Tibial nerve (tissue), 4 donors: ENCODE measurements around the gene RPL28. TPM values are rescaled to one million over a fixed set of nuclear protein-coding genes. Genes with fewer than 3 reads are reported as not detected.
"Not testable (repeated sequence)": the region's sequence is repeated elsewhere in the genome, so short reads cannot be mapped to it uniquely, and the experiment has no call there.

ENCODE experiments used
- DNase-seq, 2 donors: peaks; one replicate each; pipeline ENCODE4 v3.0.0-alpha.2; 2019; ENCODE audit warnings: low spot score in 2 of 2
- H3K27ac ChIP-seq, 4 donors: fragments of 200-600 bp; sonication (generic) in 3 of 4; one replicate each; pipeline ENCODE4 v1.5.1; 2017 to 2019; ENCODE audit warnings: mild to moderate bottlenecking in 1 of 4
- H3K27me3 ChIP-seq, 2 donors: fragments of 200-600 bp; sonication (generic) in 1 of 2; one replicate each; pipeline versions ENCODE4 v1.5.1 to v1.6.0; 2017 to 2019
- H3K36me3 ChIP-seq, 3 donors: fragments of 200-600 bp; sonication (generic); one replicate each; pipeline ENCODE4 v1.5.1; 2018 to 2019
- H3K4me1 ChIP-seq, 4 donors: fragments of 200-600 bp; sonication (generic) in 3 of 4; one replicate each; pipeline ENCODE4 v1.5.1; 2017 to 2019
- H3K4me3 ChIP-seq, 4 donors: fragments of 200-600 bp; sonication (generic) in 3 of 4; one replicate each; pipeline ENCODE4 v1.5.1; 2017 to 2019; ENCODE audit warnings: mild to moderate bottlenecking in 1 of 4, moderate library complexity in 1 of 4
- H3K9me3 ChIP-seq, 4 donors: fragments of 200-600 bp; sonication (generic) in 3 of 4; one replicate each; pipeline ENCODE4 v1.5.1; 2017 to 2019
- CTCF ChIP-seq, 5 experiments: fragments of 200-600 bp in 3 of 5; fragments of 450-650 bp in 2 of 5; sonication (generic) in 3 of 5; IDR thresholded peaks; one replicate each; pipeline ENCODE4 v1.5.1; 2016 to 2019; ENCODE audit warnings: antibody characterized with exemption in 5 of 5, mild to moderate bottlenecking in 3 of 5, moderate library complexity in 2 of 5
- EP300 ChIP-seq, 2 donors: sonication (generic); formaldehyde crosslinking; IDR thresholded peaks; one replicate each; pipeline ENCODE4 v1.6.1; 2017; ENCODE audit warnings: antibody characterized with exemption in 2 of 2, mild to moderate bottlenecking in 1 of 2
- POLR2A ChIP-seq, 2 donors: fragments of 450-650 bp; IDR thresholded peaks; one replicate each; pipeline ENCODE4 v1.6.1; 2017; ENCODE audit warnings: antibody characterized with exemption in 2 of 2, mild to moderate bottlenecking in 2 of 2, moderate library complexity in 2 of 2
- WGBS, 2 donors: methylation state at CpG; one replicate each; pipeline ENCODE4 v1.1.5; 2018; 5-methylcytosine and 5-hydroxymethylcytosine counted together
- total RNA-seq, 4 donors: library from RNA; depleted of rRNA; stranded (reverse); fragments of >200 nt; gene quantifications; one replicate each; pipeline ENCODE4 v1.1.0, GENCODE V29; 2016

The RPL28 gene
- total RNA-seq, 4 donors from 2014 or later, result 266 to 574 (median 354) TPM

- Histone ChIP-seq H3K9me3 (no peaks in the 10 kb centered on the region), H3K27ac (peak overlapping the region; percentile 95 to 98 (median 98)), H3K27me3 (no peaks in the 10 kb centered on the region), H3K4me1 (peaks cover 0 to 33% (median 17%) of the 10 kb centered on the region in 4 donors), H3K4me3 (peak overlapping the region; percentile 76 to 99 (median 90)), H3K36me3 (peaks cover 0 to 36% (median 4%) of the 10 kb centered on the region in 3 donors)
- 13 to 23% methylated on average over 15 to 29 of the region's 35 CpGs for WGBS, 2 donors
- no peak for DNase-seq
- TF ChIP-seq POLR2A (IDR thresholded peaks at IDR 0.05), result no peak
- TF ChIP-seq CTCF (IDR thresholded peaks at IDR 0.05), result no peak
- no peak for TF ChIP-seq EP300 (IDR thresholded peaks at IDR 0.05)
These were observed 21.3 kb downstream of the RPL28 start for GRCh38 chr19:55406826-55407549.

GRCh38 chr19:55407550-55407799, 21.7 kb downstream of the RPL28 start, which contains the start of gene UBE2S:
UBE2S (minus strand) TSS chr19:55407788; CDS start chr19:55407589, 199 bp downstream.
- 0 to 2% methylated on average over 8 to 30 of the region's 36 CpGs for WGBS, 2 donors
- H3K9me3 ChIP-seq, DNase-seq, H3K27me3 ChIP-seq: not testable (repeated sequence)
- peaks cover 0 to 32% (median 17%) of the 10 kb centered on the region in 4 donors for H3K4me1 ChIP-seq
- H3K27ac ChIP-seq, result peak within 1 kb of the TSS; percentile 95 to 98 (median 98)
- H3K36me3 ChIP-seq, result peaks cover 0 to 32% (median 4%) of the 10 kb centered on the region in 3 donors
- peak within 1 kb of the TSS; percentile 76 to 99 (median 90) for H3K4me3 ChIP-seq
- peak in 2 of 5 experiments; percentile 30 to 47 for TF ChIP-seq CTCF (IDR thresholded peaks at IDR 0.05)
- peak in 1 of 2 donors; percentile 98 for TF ChIP-seq EP300 (IDR thresholded peaks at IDR 0.05)
- TF ChIP-seq POLR2A (IDR thresholded peaks at IDR 0.05), result peak; percentile 81 to 98

GRCh38 chr19:55407800-55408532, 22.2 kb downstream of the RPL28 start:
- peak overlapping the region; percentile 95 to 98 (median 98) for H3K27ac ChIP-seq
- H3K36me3 ChIP-seq, result peaks cover 0 to 27% (median 2%) of the 10 kb centered on the region in 3 donors
- H3K27me3 ChIP-seq, result no peaks in the 10 kb centered on the region
- DNase-seq, result peak; percentile 94 to 96
- peak overlapping the region; percentile 76 to 99 (median 90) for H3K4me3 ChIP-seq
- H3K4me1 ChIP-seq, result peaks cover 0 to 27% (median 14%) of the 10 kb centered on the region in 4 donors
- WGBS, 2 donors, result 1% methylated on average over 67 to 72 of the region's 72 CpGs
- no peaks in the 10 kb centered on the region for H3K9me3 ChIP-seq
- TF ChIP-seq EP300 (IDR thresholded peaks at IDR 0.05), result peak; percentile 73 to 91
- no peak for TF ChIP-seq POLR2A (IDR thresholded peaks at IDR 0.05)
- peak in 1 of 5 experiments; percentile 10 for TF ChIP-seq CTCF (IDR thresholded peaks at IDR 0.05)

- WGBS, 2 donors, result 67 to 69% methylated on average over 9 of the region's 9 CpGs
- no peaks in the 10 kb centered on the region for H3K9me3 ChIP-seq
- no peak for DNase-seq
- peak overlapping the region; percentile 95 to 98 (median 98) for H3K27ac ChIP-seq
- no peaks in the 10 kb centered on the region for H3K27me3 ChIP-seq
- peaks cover 0 to 21% (median 0%) of the 10 kb centered on the region in 3 donors for H3K36me3 ChIP-seq
- no peak for TF ChIP-seq POLR2A (IDR thresholded peaks at IDR 0.05)
- TF ChIP-seq CTCF (IDR thresholded peaks at IDR 0.05), result peak in 1 of 5 experiments; percentile 5
- no peak for TF ChIP-seq EP300 (IDR thresholded peaks at IDR 0.05)
- peaks cover 0 to 23% (median 13%) of the 10 kb centered on the region in 4 donors for H3K4me1 ChIP-seq
- peak overlapping the region; percentile 41 to 95 (median 80) for H3K4me3 ChIP-seq
These were observed 22.8 kb downstream of the RPL28 start for GRCh38 chr19:55408533-55408872.

GRCh38 chr19:55409179-55409578, 23.4 kb downstream of the RPL28 start:
- WGBS, 2 donors, result 91 to 97% methylated on average over 8 of the region's 8 CpGs
- H3K4me1 ChIP-seq, result peaks cover 0 to 23% (median 13%) of the 10 kb centered on the region in 4 donors
- H3K9me3 ChIP-seq, H3K27me3 ChIP-seq, H3K27ac ChIP-seq, DNase-seq, H3K4me3 ChIP-seq: not testable (repeated sequence)
- H3K36me3 ChIP-seq, result peaks cover 0 to 14% (median 0%) of the 10 kb centered on the region in 3 donors
